GM12878 (cell line): ENCODE results near the gene ACKR2. TPM values are rescaled to one million over a fixed set of nuclear protein-coding genes. Genes with fewer than 3 reads are reported as not detected.

Experiments
- ATAC-seq: fragments of 200-7000 bp; cut with Tn5 transposase; 3 replicates; pipeline ENCODE4 v1.9.1; 2020; ENCODE audit warnings: mild to moderate bottlenecking, moderate library complexity
- BruUV-seq: library from RNA; stranded (reverse); fragments of 400-500 nt; replicated peaks from 2 replicates; lab custom pipeline; 2021; lab: Mats Ljungman, UMichigan
- CTCF ChIA-PET: fragments of 300-600 bp; sonication (Branson Sonifier 250); formaldehyde crosslinking; extraction: SDS; loops from one replicate; lab custom pipeline; 2021; ENCODE audit warnings: inconsistent platforms; lab: Yijun Ruan, JAX
- POLR2A ChIA-PET: fragments of 350-600 bp; formaldehyde crosslinking; extraction: SDS; loops from one replicate; lab custom pipeline; 2021; ENCODE audit warnings: inconsistent platforms; lab: Charles Lee
- RAD21 ChIA-PET: fragments of 300-600 bp; sonication (Branson Sonifier 250); formaldehyde crosslinking; loops from one replicate; lab custom pipeline; 2023; ENCODE audit warnings: antibody characterized with exemption; ENCODE audit not compliant: unreplicated experiment; lab: Charles Lee
- SMC1A ChIA-PET: fragments of 300-600 bp; sonication (Branson Sonifier 250); formaldehyde crosslinking; loops from one replicate; lab custom pipeline; 2023; ENCODE audit not compliant: unreplicated experiment, uncharacterized antibody; lab: Charles Lee
- DNase-seq: peaks from one replicate; pipeline ENCODE4 v3.0.0-alpha.2; 2011; ENCODE audit warnings: low read depth, low spot score
- FAIRE-seq: peaks from 3 replicates; lab custom pipeline; 2011; peaks lifted over from hg19 to GRCh38; lab: Jason Lieb, UNC
- H2AFZ ChIP-seq: 2 replicates; pipeline ENCODE4 v1.6.0; 2011; ENCODE audit warnings: low read depth, low read length, control low read depth; ENCODE audit not compliant: control insufficient read depth
- H3K27ac ChIP-seq: 2 replicates; pipeline ENCODE4 v1.5.1; 2011; ENCODE audit warnings: control low read depth; ENCODE audit not compliant: control insufficient read depth, insufficient read depth
- H3K27me3 ChIP-seq, 2 experiments: replicated peaks in 1 of 2; 2 replicates each; pipeline versions ENCODE4 v1.6.0 to v1.6.1; 2011; ENCODE audit warnings: low read length in 1 of 2; ENCODE audit not compliant: control insufficient read depth in 2 of 2, insufficient read depth in 2 of 2
- H3K36me3 ChIP-seq, 2 experiments: 2 replicates each; pipeline ENCODE4 v1.5.1; 2011; ENCODE audit warnings: low read length in 1 of 2; ENCODE audit not compliant: control insufficient read depth in 2 of 2, insufficient read depth in 2 of 2
- H3K4me1 ChIP-seq: 2 replicates; pipeline ENCODE4 v1.6.1; 2011; ENCODE audit warnings: mild to moderate bottlenecking, low read length, moderate library complexity, mixed read lengths; ENCODE audit not compliant: control insufficient read depth, insufficient read depth
- H3K4me2 ChIP-seq: 2 replicates; pipeline ENCODE4 v1.6.0; 2011; ENCODE audit warnings: control low read depth; ENCODE audit not compliant: control insufficient read depth, insufficient read depth
- H3K4me3 ChIP-seq: fragments of 200-600 bp; sonication (generic); 2 replicates; pipeline ENCODE4 v1.5.1; 2016
- H3K79me2 ChIP-seq: 2 replicates; pipeline ENCODE4 v1.6.0; 2011; ENCODE audit warnings: low read length; ENCODE audit not compliant: control insufficient read depth, insufficient read depth
- H3K9ac ChIP-seq: 2 replicates; pipeline ENCODE4 v1.8.0; 2011; ENCODE audit warnings: low read length, control low read depth, mixed read lengths; ENCODE audit not compliant: control insufficient read depth, insufficient read depth
- H3K9me3 ChIP-seq: replicated peaks from 3 replicates; pipeline ENCODE4 v1.5.1; 2011; ENCODE audit warnings: mild to moderate bottlenecking, low read length; ENCODE audit not compliant: control insufficient read depth, insufficient read depth
- H4K20me1 ChIP-seq: 2 replicates; pipeline ENCODE4 v1.6.0; 2011; ENCODE audit not compliant: control insufficient read depth, insufficient read depth
- ASH2L ChIP-seq: fragments of 300-600, 200-600 bp; sonication (generic); IDR thresholded peaks from 2 replicates; pipeline ENCODE4 v1.6.1; 2017; ENCODE audit warnings: low read depth, mild to moderate bottlenecking, borderline replicate concordance
- ATF7 ChIP-seq: fragments of 450-650 bp; IDR thresholded peaks from 2 replicates; pipeline ENCODE4 v1.6.1; 2016; ENCODE audit warnings: low read depth, mild to moderate bottlenecking
- BHLHE40 ChIP-seq, 2 experiments: fragments of 450-650 bp in 1 of 2; IDR thresholded peaks; 2 replicates each; pipeline ENCODE4 v1.6.1; 2011 to 2017; ENCODE audit warnings: low read depth in 2 of 2, borderline replicate concordance in 1 of 2, improper control_type of control experiment in 1 of 2, low read length in 1 of 2, mild to moderate bottlenecking in 1 of 2
- BMI1 ChIP-seq: fragments of 450-650 bp; IDR thresholded peaks from 2 replicates; pipeline ENCODE4 v1.6.1; 2016; ENCODE audit warnings: mild to moderate bottlenecking, moderate library complexity, borderline replicate concordance
- CREB1 ChIP-seq: IDR thresholded peaks from 2 replicates; pipeline ENCODE4 v1.6.1; 2012; ENCODE audit warnings: low read depth, mild to moderate bottlenecking, inconsistent platforms
- HDAC2 ChIP-seq: fragments of 200-600 bp; sonication (generic); IDR thresholded peaks from 2 replicates; pipeline ENCODE4 v1.6.1; 2017
- IKZF1 ChIP-seq: fragments of 450-650 bp; conservative IDR thresholded peaks from 2 replicates; pipeline ENCODE4 v1.6.1; 2017; ENCODE audit warnings: antibody characterized with exemption, mild to moderate bottlenecking
- JUNB ChIP-seq: IDR thresholded peaks from 2 replicates; pipeline ENCODE4 v1.6.1; 2016; ENCODE audit warnings: antibody characterized with exemption, mild to moderate bottlenecking
- RAD21 ChIP-seq: IDR thresholded peaks from 2 replicates; pipeline ENCODE4 v1.6.1; 2011; ENCODE audit warnings: mild to moderate bottlenecking, low read depth, low read length, moderate library complexity; ENCODE audit not compliant: insufficient read depth
- RFX5 ChIP-seq: IDR thresholded peaks from 2 replicates; pipeline ENCODE4 v1.6.1; 2011; ENCODE audit warnings: low read depth, low read length, improper control_type of control experiment
- SUZ12 ChIP-seq: fragments of 200-600 bp; sonication (generic); IDR thresholded peaks from one replicate; pipeline ENCODE4 v1.6.1; 2018; ENCODE audit warnings: antibody characterized with exemption, mild to moderate bottlenecking; ENCODE audit not compliant: unreplicated experiment
- WRNIP1 ChIP-seq: IDR thresholded peaks from 2 replicates; pipeline ENCODE4 v1.6.1; 2011; ENCODE audit warnings: low read depth, low read length, improper control_type of control experiment, borderline replicate concordance
- ZNF274 ChIP-seq: IDR thresholded peaks from one replicate; pipeline ENCODE4 v1.8.0; 2011; ENCODE audit not compliant: insufficient read length, insufficient read depth
- ZNF622 ChIP-seq: fragments of 450-650 bp; IDR thresholded peaks from 2 replicates; pipeline ENCODE4 v1.6.1; 2017; ENCODE audit warnings: mild to moderate bottlenecking, inconsistent platforms
- WGBS: methylation state at CpG from one replicate; pipeline ENCODE4 v1.1.6; 2016; ENCODE audit warnings: low lambda C conversion rate; ENCODE audit not compliant: insufficient replicate concordance, insufficient coverage; ENCODE audit errors: missing lambda C conversion rate; 5-methylcytosine and 5-hydroxymethylcytosine counted together
- in situ Hi-C: fragments of 300-500 bp; cut with MboI; formaldehyde crosslinking; loops from 9 replicates; pipeline ENCODE4 v1.14.3; 2018; ENCODE audit warnings: mixed read lengths
- intact Hi-C: fragments of 100-400 bp; cut with micrococcal nuclease; formaldehyde crosslinking; loops from one replicate; pipeline ENCODE4 v1.14.2; 2022; ENCODE audit not compliant: unreplicated experiment
- polyA plus RNA-seq, 11 experiments: library from polyadenylated mRNA; depleted of rRNA in 4 of 11; unstranded in 6 of 11; stranded (reverse) in 5 of 11; fragments of >200 nt; fragmentation: Nextera tagmentation in 4 of 11; fragmentation: Illumina TruSeq in 1 of 11; extraction: Ambion mirVana in 4 of 11; extraction: Trizol in 1 of 11; gene quantifications; 1 replicate in 1 of 11; 2 replicates in 10 of 11; pipeline versions ENCODE4 v1.2.1 to v1.2.3, GENCODE V29; 2011 to 2016; ENCODE audit warnings: inconsistent platforms in 2 of 11, missing spikeins in 2 of 11, low read depth in 1 of 11
- total RNA-seq, 4 experiments: library from RNA; depleted of rRNA in 3 of 4; stranded (reverse); fragments of >200 nt in 3 of 4; fragmentation: Illumina TruSeq in 1 of 4; extraction: Trizol in 1 of 4; gene quantifications; 2 replicates each; pipeline versions ENCODE4 v1.2.1 to v1.2.3, GENCODE V29; 2013 to 2021
- TF ChIP-seq, protein P1 (sequence below): fragments of 450-650 bp; conservative IDR thresholded peaks from 2 replicates; pipeline ENCODE4 v1.6.1; 2017; ENCODE audit warnings: mild to moderate bottlenecking, moderate library complexity
- TF ChIP-seq, protein P2 (sequence below): IDR thresholded peaks from 2 replicates; pipeline ENCODE4 v1.6.1; 2012; ENCODE audit warnings: low read length, inconsistent platforms
- TF ChIP-seq, protein P3 (sequence below): fragments of 450-650 bp; IDR thresholded peaks from 2 replicates; pipeline ENCODE4 v1.6.1; 2017; ENCODE audit warnings: low read depth, mild to moderate bottlenecking, moderate library complexity

Gene ACKR2
- total and polyA plus RNA-seq, 10 of the 15 experiments (the other 5 are each of a cell fraction or from before 2014, with no cell fraction given) = 0.05 to 0.91 (median 0.23) TPM; not detected in 2

DNA sequence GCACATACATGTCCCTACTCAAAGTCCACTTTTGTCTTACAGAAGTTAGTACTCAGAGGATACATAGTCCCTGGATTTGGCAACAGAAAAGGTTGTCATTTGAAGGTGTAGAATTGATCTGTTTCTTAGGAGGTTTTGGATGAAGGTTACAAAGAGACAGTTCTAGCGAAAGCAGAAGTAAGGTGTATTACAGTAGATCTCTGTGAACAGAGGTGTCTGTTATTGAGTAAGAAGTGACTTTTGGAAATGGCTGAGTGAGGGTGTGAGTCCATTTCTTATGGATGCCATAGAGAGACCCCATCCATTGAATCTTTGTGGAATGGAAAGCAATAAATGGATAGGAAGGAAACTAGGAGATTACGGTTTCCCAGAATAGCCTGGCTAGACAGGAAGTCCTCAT lies 102.3 kb downstream of the ACKR2 start:
- RAD21 ChIA-PET = no interaction called here
- Histone ChIP-seq H3K27ac (no peak overlapping the region), H3K9me3 (peaks cover 4% of the 10 kb centered on the region; the same call in 2 of the 3 replicates), H3K27me3 (peaks cover 1 to 4% of the 10 kb centered on the region in 2 experiments; a peak in 3 of 4 replicates), H3K4me3 (no peak overlapping the region), H3K36me3 (no peaks in the 10 kb centered on the region), H4K20me1 (no peaks in the 10 kb centered on the region), H3K4me1 (no peaks in the 10 kb centered on the region), H3K9ac (no peak overlapping the region), H3K79me2 (no peaks in the 10 kb centered on the region), H2AFZ (no peak overlapping the region), H3K4me2 (no peak overlapping the region)
- TF ChIP-seq IKZF1 = no peak
- TF ChIP-seq ZNF274 = no peak
- no peak for TF ChIP-seq ATF7
- TF ChIP-seq, protein P1, sequence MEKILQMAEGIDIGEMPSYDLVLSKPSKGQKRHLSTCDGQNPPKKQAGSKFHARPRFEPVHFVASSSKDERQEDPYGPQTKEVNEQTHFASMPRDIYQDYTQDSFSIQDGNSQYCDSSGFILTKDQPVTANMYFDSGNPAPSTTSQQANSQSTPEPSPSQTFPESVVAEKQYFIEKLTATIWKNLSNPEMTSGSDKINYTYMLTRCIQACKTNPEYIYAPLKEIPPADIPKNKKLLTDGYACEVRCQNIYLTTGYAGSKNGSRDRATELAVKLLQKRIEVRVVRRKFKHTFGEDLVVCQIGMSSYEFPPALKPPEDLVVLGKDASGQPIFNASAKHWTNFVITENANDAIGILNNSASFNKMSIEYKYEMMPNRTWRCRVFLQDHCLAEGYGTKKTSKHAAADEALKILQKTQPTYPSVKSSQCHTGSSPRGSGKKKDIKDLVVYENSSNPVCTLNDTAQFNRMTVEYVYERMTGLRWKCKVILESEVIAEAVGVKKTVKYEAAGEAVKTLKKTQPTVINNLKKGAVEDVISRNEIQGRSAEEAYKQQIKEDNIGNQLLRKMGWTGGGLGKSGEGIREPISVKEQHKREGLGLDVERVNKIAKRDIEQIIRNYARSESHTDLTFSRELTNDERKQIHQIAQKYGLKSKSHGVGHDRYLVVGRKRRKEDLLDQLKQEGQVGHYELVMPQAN = no peak
- TF ChIP-seq ASH2L = no peak
- TF ChIP-seq WRNIP1 = no peak
- TF ChIP-seq JUNB = no peak
- no peak for TF ChIP-seq RAD21
- TF ChIP-seq CREB1 = no peak
- no peak for TF ChIP-seq SUZ12
- TF ChIP-seq ZNF622 = no peak
- TF ChIP-seq BMI1 = no peak
- TF ChIP-seq HDAC2 = no peak
- TF ChIP-seq, protein P2, sequence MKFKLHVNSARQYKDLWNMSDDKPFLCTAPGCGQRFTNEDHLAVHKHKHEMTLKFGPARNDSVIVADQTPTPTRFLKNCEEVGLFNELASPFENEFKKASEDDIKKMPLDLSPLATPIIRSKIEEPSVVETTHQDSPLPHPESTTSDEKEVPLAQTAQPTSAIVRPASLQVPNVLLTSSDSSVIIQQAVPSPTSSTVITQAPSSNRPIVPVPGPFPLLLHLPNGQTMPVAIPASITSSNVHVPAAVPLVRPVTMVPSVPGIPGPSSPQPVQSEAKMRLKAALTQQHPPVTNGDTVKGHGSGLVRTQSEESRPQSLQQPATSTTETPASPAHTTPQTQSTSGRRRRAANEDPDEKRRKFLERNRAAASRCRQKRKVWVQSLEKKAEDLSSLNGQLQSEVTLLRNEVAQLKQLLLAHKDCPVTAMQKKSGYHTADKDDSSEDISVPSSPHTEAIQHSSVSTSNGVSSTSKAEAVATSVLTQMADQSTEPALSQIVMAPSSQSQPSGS = no peak
- TF ChIP-seq BHLHE40 (IDR thresholded peaks at IDR 0.05; ENCODE audit: borderline replicate concordance in 1 of 2, low read depth in 2 of 2, low read length in 1 of 2) = no peak
- no peak for TF ChIP-seq RFX5
- TF ChIP-seq, protein P3, sequence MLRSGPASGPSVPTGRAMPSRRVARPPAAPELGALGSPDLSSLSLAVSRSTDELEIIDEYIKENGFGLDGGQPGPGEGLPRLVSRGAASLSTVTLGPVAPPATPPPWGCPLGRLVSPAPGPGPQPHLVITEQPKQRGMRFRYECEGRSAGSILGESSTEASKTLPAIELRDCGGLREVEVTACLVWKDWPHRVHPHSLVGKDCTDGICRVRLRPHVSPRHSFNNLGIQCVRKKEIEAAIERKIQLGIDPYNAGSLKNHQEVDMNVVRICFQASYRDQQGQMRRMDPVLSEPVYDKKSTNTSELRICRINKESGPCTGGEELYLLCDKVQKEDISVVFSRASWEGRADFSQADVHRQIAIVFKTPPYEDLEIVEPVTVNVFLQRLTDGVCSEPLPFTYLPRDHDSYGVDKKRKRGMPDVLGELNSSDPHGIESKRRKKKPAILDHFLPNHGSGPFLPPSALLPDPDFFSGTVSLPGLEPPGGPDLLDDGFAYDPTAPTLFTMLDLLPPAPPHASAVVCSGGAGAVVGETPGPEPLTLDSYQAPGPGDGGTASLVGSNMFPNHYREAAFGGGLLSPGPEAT = no peak
- SMC1A ChIA-PET = no interaction called here
- POLR2A ChIA-PET = no interaction called here
- intact Hi-C loops (no loop called here), in situ Hi-C loops (no loop called here)
- FAIRE-seq = no peak
- CTCF ChIA-PET = interaction anchor here (0.6 kb wide), 1 partner anchor 30 kb away, joined by 3 read pairs; no protein-coding TSS in a partner anchor
- no TSS peak for BruUV-seq
- ATAC-seq = no peak
- DNase-seq = no peak
- WGBS = 84% methylated on average over 2 of the region's 2 CpGs
